ENCODE data around the gene TRIM66. TPM values are rescaled to one million over a fixed set of nuclear protein-coding genes. Genes with fewer than 3 reads are reported as not detected.
"Not testable (repeated sequence)": the region's sequence is repeated elsewhere in the genome, so short reads cannot be mapped to it uniquely, and the experiment has no call there.

Gene TRIM66
- total RNA-seq, 4 donors from 2014 or later = 12.1 to 34.2 (median 19.8) TPM

- no peak for TF ChIP-seq POLR2A (IDR thresholded peaks at IDR 0.05)
- TF ChIP-seq CTCF (IDR thresholded peaks at IDR 0.05) = no peak
- H3K4me3 ChIP-seq = no peak overlapping the region
- no peak for DNase-seq
Observed at GRCh38 chr11:8671651-8672062, 10.8 kb downstream of the TRIM66 start.

DNA sequence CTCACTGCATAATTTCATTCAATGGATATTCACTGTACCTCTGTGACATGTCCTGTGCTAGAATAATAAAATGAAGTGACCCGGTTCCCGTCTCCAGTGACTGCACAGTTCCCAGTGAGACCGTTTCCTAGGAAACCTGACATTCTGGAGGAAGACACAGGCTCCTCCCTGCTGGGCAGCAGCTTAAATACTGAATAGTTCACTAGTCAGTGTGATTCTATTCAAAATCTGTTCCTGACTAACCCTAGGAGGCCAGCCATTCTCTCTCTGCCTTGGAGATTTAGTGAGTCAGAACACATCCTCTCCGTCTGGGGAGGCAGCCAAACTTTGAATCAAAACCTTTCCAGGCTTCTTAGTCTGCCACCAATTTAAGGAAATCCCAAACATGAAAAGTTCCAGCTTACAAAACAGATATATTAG is 11.3 kb downstream of the TRIM66 start:
- TF ChIP-seq CTCF (IDR thresholded peaks at IDR 0.05) (no peak), POLR2A (IDR thresholded peaks at IDR 0.05) (no peak)
- Histone ChIP-seq H3K27me3 (no peaks in the 10 kb centered on the region), H3K27ac (peak overlapping the region in 3 of 4 donors; percentile 42 to 66 (median 64)), H3K4me3 (no peak overlapping the region), H3K36me3 (peaks cover 0 to 12% (median 0%) of the 10 kb centered on the region in 3 donors), H3K9me3 (no peaks in the 10 kb centered on the region), H3K4me1 (peaks cover 0 to 6% (median 0%) of the 10 kb centered on the region in 4 donors)
- DNase-seq = no peak

More at GRCh38 chr11:8671651-8672062, 10.8 kb downstream of the TRIM66 start:
- H3K9me3 ChIP-seq = no peaks in the 10 kb centered on the region
- peak overlapping the region; percentile 21 to 66 (median 53) for H3K27ac ChIP-seq
- peaks cover 0 to 11% (median 0%) of the 10 kb centered on the region in 3 donors for H3K36me3 ChIP-seq
- peaks cover 0 to 6% (median 0%) of the 10 kb centered on the region in 4 donors for H3K4me1 ChIP-seq
- H3K27me3 ChIP-seq = no peaks in the 10 kb centered on the region

GRCh38 chr11:8670081-8670480 is 12.4 kb downstream of the TRIM66 start:
- H3K9me3 ChIP-seq, H3K4me1 ChIP-seq, H3K27me3 ChIP-seq, DNase-seq, H3K4me3 ChIP-seq, H3K27ac ChIP-seq: not testable (repeated sequence)
- peaks cover 0 to 12% (median 0%) of the 10 kb centered on the region in 3 donors for H3K36me3 ChIP-seq

GRCh38 chr11:8665222-8665621 is 17.2 kb downstream of the TRIM66 start:
- no peaks in the 10 kb centered on the region for H3K9me3 ChIP-seq
- no peak overlapping the region for H3K27ac ChIP-seq
- no peak overlapping the region for H3K4me3 ChIP-seq
- no peak for DNase-seq
- no peak for TF ChIP-seq POLR2A (IDR thresholded peaks at IDR 0.05)
- no peak for TF ChIP-seq CTCF (IDR thresholded peaks at IDR 0.05)
- peaks cover 0 to 4% (median 0%) of the 10 kb centered on the region in 3 donors for H3K36me3 ChIP-seq
- no peaks in the 10 kb centered on the region for H3K4me1 ChIP-seq
- H3K27me3 ChIP-seq = no peaks in the 10 kb centered on the region

DNA sequence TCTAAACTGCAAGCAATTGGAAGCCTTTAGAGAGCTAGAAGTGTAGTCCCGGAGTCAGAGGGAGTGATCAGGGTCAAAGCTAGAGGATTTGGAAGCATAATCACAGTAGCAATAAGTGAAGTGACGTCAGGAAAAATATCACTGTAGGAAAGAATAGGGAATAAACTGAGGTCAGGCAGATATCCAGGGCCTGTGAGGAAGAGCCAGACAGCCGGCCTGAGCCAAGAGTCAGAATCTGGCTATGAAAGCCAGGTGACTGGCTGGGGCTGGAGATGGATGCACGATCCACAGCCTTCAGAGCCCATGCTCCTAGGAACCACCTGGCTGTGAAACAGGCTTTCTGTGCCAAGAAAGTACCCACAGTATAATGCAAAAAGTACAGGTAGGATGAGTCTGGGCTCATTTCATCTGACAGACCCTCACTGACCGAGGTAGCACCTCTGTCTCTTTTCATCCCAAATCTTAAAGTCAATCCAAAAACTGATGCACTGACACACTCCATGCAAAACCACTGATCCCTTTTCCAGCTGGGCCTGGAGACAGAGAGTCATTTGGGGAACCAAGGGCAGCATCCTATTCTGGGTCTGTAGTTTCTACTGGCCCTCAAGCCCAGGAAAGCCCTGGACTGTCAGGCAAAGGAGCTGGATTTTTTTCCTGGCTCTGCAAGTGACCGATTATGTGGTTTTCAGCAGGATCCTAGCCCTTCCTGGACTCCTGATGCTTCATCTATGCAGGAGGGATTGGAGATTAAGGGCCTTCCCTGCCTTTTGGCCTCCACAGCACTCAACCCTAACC is 21.3 kb downstream of the TRIM66 start:
- TF ChIP-seq POLR2A (IDR thresholded peaks at IDR 0.05) = no peak
- TF ChIP-seq CTCF (IDR thresholded peaks at IDR 0.05) = no peak
- no peaks in the 10 kb centered on the region for H3K9me3 ChIP-seq
- no peak overlapping the region for H3K27ac ChIP-seq
- DNase-seq = no peak
- no peaks in the 10 kb centered on the region for H3K27me3 ChIP-seq
- H3K4me1 ChIP-seq = no peaks in the 10 kb centered on the region
- H3K36me3 ChIP-seq = no peaks in the 10 kb centered on the region
- no peak overlapping the region for H3K4me3 ChIP-seq

DNA sequence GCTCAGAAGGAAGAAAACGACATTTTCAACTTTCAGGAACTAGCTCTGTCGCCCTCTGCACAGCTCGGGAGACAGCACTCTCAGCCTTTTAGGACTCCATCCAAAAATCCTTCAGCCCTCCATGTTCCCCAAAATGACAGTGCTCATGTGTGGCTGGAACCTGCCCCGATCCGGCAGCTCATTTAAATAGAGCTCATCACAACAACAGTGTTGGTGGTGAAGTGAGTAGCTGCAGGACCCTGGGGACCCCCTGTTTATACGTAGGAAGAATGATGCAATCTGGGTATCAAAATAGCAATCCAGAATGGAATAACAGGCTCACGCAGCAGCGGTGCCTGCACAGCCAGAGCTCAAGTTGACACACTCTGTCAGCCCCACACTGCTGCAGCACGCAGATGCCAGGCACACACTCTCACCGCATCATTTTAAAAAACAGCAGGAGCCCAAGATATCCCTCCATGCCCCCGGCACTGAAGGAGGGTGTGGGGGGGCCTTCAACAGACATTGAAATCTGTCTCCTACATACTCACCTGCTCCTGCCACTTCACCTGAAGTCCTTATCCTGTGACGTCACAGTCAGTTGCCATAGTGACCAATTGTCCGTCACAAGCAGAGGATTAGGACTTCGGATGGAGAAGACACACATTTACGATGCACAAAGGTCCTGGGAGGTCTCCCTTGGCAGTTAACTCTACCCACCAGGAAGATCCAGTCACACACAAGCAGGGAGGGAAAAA is 24.0 kb downstream of the TRIM66 start:
- Histone ChIP-seq H3K4me3 (no peak overlapping the region), H3K36me3 (no peaks in the 10 kb centered on the region), H3K9me3 (no peaks in the 10 kb centered on the region), H3K27me3 (no peaks in the 10 kb centered on the region), H3K27ac (no peak overlapping the region), H3K4me1 (no peaks in the 10 kb centered on the region)
- TF ChIP-seq POLR2A (IDR thresholded peaks at IDR 0.05) (no peak), CTCF (IDR thresholded peaks at IDR 0.05) (no peak)
- DNase-seq = no peak

All from Peyer's patch (tissue), 4 donors.